NAMALWA (cell line): Measurements from ENCODE around the gene NUP214.
A peak's percentile ranks its signal among the peaks of the same experiment; 100 is the strongest.
"Not testable (repeated sequence)": the region's sequence is repeated elsewhere in the genome, so short reads cannot be mapped to it uniquely, and the experiment has no call there.

Experiments
- DNase-seq: peaks from one replicate; pipeline ENCODE4 v3.0.0-alpha.2; 2015; ENCODE audit warnings: low spot score

The NUP214 gene

DNA sequence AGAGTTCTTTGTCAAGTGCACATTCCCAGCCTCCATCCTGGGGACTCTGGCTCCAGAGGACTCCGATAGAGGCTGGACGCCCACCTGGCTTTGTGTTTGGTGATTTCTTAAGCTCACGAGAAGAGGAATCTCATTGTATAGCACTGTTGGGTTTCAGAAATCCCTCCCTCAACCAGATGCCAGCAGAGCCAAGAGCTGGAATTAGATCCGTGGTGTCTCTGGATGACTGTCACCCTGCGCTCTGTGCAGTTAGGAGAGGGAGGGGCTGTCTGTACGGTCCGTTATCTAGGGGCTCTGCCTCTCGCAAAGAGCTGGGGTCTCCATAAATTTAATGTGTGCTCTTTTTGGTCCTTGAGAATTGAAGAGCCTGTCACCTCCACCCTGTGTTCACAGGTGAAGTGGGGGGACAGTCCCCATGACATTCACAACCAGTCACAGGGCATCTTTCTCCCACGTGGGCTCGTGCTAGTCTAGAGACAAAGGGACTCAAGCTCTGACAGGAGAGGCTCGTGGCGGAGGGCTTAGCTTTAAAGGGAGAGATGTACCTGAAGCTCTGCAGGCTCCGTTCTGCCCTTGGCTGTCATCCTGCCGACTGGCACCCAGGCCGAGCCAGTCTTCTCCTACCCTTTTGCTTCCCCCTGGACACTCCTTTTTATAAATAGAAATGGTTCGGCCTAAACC lies 109.6 kb downstream of the NUP214 start:
- DNase-seq, result no peak

DNA sequence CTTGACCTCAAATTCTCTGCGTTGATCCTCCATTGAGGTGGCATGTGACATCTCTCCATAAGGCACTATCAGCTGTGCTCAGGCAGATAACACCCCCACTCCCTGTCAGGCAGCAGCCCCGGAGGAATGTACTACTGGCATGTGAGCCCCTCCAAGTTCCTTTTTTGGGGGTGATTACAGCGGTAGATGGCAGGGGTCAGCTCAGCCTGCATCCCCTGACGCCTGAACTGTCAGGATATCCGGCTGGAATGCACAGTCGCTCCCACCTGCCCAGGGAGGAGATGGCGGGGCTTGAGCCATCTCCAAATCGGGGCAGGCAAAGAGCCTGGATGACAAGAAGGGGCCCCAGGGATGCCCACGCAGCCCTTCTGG lies 110.1 kb downstream of the NUP214 start:
- no peak for DNase-seq

DNA sequence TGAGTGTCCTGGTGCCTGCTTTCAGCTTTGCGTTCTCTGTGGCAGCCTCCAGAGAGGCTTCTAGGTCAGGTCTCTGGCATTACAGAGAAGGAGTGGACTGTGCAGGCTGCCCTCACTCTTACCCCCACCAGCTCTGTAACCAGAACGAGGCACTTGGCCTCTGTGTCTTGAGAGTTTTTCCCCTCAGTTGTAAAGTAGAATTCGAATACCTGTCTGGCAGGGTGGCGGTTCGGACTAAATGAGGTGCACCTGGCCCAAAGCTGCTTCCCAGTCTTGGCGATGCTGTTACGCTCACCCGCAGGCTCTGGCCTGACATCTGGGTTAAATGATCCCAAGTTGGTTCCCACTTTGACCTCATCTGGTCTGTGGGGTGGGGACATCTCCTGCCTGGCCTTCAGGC lies 110.8 kb downstream of the NUP214 start:
- no peak for DNase-seq

DNA sequence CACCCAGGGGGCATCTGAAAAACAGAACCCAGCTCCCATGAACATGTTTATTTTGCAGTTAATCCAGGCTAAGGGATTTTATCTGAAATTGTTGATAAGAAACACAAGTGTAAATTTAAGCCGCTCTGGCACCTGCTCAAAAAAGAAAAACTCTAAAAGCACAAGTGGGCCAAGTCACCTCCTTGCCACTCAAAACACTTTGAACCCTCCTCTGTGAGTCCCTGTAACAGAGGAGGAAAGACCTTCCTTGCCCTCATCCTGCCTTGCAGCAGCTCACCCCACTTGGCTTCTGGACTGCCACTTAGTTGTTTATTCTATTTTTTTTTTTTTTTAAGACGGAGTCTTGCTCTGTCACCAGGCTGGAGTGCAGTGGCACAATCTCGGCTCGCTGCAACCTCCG lies 111.4 kb downstream of the NUP214 start:
- DNase-seq, result no peak

DNA sequence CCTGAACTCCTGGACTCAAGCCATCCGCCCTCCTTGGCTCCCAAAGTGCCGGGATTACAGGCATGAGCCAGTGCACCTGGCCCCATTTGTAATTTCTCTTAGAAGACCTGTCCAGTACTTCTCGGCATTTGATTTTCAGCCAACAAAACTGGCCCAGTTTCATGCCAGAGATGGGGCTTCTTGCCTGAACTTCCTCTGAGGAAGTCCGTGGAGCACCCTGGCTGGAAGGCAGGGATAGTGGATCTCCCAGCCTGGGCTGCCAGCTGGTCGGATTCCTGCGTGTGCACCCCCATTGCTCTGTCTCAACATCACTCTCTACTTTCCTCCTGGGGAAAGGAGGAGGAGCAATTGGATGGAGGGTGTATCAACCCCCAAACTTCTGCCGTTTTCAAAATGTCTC lies 111.9 kb downstream of the NUP214 start:
- DNase-seq, result no peak

DNA sequence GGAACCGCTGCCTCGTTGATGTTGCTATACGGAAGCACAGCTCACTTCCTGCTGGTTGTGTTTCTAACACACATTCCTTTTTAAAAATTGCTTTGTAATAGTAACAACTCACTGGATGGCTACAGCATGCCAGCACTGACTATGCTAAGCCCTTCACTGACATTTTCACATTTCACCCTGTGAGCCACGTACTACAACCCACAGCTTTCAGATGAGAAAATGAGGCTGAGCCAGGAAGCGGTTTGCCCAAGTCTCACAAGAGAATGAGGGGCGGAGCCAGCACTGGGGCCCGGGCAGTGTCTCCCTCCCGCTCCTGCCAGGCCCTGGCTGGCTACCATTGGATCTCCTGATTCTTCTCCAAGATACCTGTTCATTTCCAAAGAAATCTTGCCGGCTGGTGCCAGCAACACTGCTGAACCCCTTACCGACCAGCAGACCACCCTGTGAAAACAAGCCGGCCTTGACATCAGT lies 112.6 kb downstream of the NUP214 start:
- peak; percentile 58 for DNase-seq

DNA sequence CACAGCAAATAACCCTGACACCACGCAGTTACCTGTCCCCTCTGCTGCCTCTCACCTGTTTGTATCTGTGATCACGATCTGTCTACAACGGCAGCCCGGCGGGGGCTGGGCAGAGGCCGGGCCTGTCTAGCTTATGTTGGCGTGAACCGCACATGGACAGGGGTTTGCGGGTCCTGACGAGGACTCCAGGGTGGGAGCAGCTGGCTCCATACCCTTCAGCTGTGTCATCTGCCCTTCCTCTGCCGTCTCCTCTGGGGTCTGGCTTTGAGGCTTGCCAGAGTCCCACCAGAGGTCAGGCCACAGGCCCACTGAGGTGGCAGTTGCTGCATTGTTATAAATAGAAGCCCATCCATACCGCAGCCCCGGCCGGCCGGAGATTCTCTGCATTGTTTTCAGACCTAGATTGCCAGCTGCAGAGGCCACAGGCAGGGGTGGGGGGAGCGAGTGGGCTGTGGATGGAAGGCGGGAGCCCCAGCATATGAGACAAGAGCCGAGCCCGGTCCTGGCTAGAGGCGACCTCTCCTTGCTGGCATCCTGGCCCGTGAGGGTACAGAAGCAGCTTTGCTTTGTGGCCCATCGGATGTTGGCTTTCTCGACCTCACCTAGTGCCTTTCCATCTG lies 113.1 kb downstream of the NUP214 start:
- no peak for DNase-seq

DNA sequence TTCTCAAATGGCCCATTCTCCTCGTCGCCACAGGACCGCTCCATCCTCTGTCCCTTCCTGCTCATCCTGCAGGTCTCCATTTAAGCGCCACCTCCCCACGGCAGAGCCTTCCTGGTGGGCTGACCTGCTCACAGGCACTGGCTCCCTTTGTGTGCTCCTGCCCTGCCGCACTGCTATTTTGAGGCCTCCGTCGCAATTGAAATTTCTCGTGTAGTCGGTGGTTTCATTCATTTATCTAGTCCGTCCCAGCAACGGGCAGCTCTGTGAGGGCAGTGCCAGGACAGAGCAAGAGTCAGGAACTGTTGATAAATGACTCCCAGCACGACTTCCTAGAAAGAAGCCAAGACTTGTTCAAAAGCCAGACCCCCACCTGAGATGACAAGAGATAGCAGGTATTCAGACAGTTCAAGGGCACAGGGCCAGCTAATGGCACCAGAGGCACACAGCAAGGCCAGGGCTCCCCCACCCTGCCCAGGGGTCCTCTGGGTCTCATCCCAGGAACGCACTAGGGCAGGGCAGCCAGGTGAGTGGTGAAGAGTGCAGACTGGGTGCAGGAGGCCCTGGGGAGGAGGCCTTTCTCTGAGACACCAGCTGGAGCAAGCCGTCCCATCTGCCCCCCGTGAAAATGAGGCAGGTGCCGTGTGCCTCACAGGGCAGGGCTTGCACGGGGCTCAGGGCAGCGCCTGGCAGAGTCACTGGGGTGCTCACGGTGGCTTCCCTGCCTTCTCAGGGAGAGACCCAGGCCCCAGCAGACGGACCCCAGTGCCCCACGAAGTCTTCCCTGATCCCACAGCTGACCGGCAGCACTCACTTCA lies 114.0 kb downstream of the NUP214 start:
- no peak for DNase-seq

DNA sequence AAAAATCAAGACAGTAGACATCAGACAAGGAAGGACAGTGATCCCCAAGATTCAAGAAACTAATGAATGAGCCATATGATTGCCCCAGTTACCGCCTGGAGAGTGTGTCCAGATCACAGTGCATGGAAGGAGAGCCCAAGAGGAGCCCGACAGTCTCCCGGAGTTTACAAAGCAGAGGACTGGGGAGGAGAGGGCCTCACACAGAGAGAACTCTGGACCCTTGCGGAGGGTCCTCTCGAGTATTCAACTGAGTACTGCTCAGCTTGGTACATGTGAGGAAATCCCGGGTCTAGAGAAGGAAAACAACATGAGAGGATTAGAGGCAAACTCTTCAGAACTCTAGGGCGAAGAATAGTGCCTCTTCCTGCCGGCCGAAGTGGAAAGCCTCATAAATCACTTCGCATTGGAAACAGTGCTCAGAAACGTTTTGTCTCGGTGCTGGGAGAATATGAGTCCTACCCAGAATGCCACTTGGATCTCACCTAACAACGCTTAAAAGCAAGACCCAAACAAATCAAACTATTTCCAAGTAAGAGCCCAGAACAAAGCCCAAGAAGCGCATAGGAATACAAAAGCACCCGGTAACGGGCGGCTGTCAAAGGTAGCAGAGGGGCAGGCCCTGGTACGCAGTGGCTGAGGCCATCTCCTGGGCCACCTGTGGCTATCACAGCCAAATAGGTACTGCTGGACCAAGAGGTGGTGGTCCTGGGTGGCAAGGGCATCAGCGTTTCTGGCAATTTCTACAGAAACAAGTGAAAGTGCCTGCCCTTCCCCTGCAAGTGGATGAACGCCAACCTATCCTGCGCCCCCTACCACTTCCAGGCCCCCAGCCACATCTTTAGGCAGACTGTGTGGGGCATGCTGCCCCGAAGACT lies 114.9 kb downstream of the NUP214 start:
- DNase-seq, result no peak

DNA sequence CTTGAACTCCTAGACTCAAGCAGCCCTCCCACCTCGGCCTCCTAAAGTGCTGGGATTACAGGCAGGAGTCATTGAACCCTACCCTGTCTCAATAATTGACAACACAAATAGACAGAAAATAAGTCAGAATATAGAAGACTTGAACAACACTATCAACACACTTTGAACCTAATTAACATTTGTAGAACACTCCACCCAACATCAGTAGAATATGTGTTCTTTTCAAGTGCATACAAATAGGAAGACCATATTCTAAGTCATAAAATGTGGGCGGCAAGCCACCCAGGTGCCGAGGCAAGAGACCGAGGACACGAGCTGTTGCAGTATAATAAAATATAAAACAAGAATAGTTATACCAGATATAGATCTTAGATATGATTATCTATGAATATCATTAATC lies 118.9 kb downstream of the NUP214 start:
- not testable (repeated sequence) for DNase-seq

DNA sequence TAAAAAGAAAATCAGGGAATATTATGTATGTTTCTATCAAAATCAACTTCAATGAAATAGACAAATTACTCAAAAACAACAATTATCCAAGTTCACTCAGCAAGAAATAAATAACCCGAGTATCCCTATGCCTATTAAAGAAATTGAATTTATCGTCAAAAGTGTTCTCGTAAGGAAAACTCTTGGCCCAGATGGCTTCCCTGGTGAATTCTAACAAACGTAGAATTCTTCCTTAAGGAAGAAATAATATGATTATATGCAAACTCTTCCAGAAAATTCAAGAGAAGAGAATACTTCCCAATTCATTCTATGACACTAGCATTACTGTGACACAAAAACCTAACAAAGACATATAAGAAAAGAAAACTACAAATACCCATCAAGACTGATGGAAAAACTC lies 121.2 kb downstream of the NUP214 start:
- DNase-seq, result no peak

DNA sequence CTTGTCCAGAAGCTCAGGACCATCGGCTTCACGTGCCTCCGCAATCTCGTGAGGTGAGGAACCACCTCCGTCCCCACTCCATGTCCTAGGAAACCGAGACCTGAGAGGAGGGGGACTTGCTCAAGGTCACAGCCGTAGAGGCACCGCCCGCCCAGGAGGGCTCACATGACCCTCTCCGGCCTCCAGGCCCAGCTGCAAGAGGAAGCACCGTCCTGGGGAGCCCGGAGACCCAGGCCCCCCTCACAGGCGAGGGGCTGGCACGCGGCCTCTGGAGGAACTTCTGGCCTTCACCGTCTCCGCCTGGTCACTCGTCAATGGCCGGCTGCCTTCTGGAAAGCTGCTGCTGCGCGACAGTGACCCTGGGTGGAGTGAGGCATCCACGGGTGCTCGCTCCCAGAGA lies 126.7 kb downstream of the NUP214 start:
- no peak for DNase-seq

DNA sequence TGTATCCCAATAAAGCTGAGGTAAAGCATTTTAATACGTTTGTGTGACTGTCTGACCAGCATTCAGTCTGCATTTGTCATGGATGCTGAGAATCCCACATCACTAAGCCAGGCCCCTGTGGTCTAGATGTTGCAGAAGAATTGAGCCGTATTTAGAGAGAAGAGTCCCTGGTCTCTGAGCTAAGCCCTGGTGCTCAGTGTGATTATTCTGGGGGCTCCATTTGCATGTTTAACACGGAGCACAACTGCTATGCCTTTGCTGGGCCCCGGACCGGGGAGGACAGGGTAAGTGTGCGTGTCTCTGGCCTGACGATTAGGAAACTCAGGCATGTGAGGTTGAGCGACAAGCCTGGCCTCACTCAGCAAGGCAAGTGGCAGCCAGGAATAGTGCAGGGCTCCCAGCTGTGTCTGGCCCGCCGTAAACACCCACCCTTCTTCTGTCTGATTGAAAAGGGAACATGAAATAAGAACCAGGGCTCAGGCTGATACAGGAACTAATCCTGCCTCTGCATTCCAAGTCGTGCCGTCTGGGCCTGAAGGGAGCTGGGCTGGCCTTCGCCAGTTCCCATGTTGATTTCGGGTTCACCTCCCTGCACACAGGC lies 128.6 kb downstream of the NUP214 start:
- peak; percentile 82 for DNase-seq

DNA sequence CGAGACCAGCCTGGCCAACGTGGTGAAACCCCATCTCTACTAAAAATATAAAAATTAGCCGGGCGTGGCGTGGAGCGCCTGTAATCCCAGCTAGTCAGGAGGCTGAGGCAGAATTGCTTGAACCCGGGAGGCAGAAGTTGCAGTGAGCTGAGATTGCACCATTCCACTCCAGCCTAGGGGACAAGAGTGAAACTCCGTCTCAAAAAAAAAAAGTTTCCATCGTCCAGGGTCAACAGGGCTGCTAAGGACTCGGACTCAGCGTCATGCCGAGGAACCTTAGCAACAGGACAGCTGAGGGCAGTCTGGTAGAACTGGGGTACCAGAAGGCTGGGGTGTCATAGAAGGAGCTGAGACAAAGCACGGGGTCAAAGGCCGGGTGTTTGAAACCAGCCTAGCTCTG lies 129.2 kb downstream of the NUP214 start:
- DNase-seq, result no peak

DNA sequence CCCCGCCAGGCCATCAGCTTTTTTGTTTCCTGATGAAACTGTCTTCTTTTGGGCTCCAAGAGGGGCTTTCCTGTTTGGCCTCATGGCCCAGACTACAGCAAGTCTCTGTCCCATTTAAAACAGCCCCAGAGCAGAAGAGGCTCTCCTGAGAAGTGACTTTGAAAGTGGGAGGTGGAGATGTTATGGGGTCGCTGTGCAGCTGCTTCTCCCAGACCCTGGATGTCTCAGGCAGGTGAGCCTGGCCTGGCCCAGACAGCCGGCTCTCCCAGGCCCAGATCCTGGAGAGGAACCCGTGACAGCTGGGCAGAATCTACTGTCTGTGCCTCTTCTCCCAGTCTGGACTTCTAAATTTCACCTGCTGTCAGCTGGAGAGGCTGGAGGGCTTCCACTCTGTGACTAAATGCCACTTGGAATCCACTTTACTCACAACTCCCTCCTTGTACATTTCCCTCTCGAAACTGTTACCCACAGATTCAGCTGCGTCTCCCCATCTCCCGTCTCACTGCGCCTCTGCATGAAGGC lies 130.4 kb downstream of the NUP214 start:
- no peak for DNase-seq

DNA sequence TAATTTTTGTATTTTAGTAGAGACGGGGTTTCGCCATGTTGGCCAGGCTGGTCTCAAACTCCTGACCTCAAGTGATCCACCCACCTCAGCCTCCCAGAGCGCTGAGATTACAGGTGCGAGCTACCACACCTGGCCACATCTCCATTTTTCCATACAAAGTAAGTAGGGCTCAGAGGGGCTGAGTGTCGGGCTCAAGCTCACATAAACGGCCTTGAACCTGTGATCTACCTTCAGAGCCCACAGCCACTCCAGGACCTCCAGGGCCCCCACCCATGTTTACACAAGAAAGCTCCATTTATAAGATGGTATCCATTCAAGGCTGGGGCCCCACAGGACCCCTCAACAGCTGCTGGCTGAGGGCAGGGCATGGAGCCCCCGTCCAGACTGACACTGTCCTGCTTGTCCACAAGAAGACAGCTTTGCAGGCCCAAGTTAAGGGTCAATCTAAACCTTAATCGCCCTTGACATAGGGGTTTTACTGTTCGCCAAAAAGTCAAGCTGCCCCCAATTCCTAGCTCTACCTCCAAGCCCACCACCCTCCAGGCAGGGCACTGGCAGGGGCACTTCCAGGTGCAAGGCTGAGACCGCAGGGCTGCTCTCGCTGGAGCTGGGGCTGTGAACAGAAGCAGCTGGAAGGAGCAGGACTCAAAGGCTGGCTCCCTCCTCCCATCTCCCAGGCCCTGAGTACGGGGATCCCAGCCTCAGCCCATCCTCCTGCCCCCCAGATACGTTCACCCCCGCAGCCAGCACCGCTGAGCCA lies 132.1 kb downstream of the NUP214 start:
- DNase-seq, result no peak

DNA sequence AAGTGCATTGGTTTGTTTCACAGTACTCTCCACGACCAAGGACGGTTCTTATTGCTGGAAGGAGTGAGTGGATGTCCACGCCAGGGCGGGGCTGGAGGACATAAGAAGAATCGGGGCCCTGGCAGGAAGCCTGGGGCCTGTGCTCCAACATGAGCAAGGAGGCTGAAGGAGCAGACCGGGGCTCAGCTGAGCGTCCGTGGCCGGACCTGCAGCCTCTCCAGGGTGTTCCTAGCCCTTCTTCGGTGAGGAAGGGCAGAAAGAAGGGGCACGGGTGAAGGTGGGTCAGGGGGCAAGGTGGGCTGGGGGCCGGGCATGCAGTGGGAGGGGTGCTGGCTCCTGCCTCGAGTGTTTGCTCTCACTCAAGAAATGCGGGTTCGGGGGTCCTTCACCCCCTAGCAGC lies 132.8 kb downstream of the NUP214 start:
- DNase-seq, result no peak

DNA sequence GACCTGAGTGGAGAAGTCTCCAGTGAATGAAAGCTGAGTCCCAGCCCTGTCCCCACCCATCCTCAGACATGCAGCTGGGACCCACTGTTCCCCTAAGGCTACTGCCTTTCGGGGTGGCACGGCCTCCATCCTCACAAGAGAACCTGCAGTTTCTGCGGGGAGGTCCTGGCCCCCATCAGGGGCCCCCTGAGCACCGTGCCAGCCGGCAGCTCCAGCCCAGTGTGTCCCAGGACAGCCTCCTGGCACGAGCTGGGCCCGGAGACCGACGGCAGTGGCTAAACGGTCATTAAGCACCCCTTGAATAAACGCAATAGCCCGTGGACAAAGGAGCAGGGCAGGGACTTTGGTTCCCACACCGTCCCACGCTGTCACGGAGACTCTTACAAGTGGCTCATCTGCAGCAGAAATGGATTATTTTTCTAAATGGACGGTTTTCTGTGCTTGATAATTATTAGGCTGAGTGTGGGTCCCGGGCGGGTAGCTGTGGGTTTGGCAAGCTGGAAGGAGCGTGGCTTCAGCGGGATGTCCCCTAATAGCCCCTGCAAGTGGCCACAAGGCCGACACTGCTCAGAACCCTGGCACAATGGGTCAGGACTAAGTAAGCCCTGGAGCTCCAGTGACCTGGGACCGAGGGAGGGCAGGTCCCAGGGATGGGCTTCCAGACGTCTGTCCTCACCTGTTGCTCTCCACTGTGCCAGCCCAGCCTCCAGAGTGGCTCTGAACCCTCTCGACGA lies 133.5 kb downstream of the NUP214 start:
- DNase-seq, result no peak

DNA sequence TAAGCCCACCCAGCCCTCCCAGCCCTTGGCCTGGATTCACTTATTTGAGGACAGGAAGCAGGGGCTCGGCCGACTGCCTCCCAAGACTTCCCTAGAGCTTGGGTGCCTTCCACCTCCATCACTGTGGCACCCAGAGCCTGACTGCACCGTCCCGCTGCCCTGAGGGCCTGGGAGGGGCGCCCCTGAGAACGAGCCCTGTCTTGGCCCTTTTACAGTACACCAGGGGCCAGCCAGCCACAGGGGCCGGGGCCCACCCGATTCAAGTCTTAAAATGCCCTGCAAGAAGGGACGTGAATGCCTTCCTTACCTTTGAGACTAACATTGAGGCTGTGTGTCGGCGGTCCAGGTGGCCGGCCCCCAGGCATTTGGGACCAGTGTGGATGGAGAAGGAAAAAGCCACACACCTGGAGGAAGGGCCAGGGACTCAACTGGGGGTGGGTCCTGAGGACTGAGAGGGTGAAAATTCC lies 134.1 kb downstream of the NUP214 start:
- no peak for DNase-seq
